Ishikawa (cell line): ENCODE data around the gene PEAK3.
A peak's percentile ranks its signal among the peaks of the same experiment; 100 is the strongest.

ENCODE experiments used
- CEBPB ChIP-seq: IDR thresholded peaks from 2 replicates; pipeline ENCODE4 v1.6.1; 2012
- CREB1 ChIP-seq: IDR thresholded peaks from 2 replicates; pipeline ENCODE4 v1.6.1; 2012; ENCODE audit warnings: low read depth
- EGR1 ChIP-seq: IDR thresholded peaks from 2 replicates; pipeline ENCODE4 v1.6.1; 2012
- EP300 ChIP-seq: IDR thresholded peaks from 2 replicates; pipeline ENCODE4 v1.6.1; 2012; ENCODE audit warnings: borderline replicate concordance
- FOXM1 ChIP-seq: IDR thresholded peaks from 2 replicates; pipeline ENCODE4 v1.6.1; 2012; ENCODE audit warnings: low read depth, borderline replicate concordance
- NFIC ChIP-seq: IDR thresholded peaks from 2 replicates; pipeline ENCODE4 v1.6.1; 2012
- RAD21 ChIP-seq: IDR thresholded peaks from 2 replicates; pipeline ENCODE4 v1.6.1; 2012; ENCODE audit warnings: low read depth
- TAF1 ChIP-seq: IDR thresholded peaks from 2 replicates; pipeline ENCODE4 v1.6.1; 2012; ENCODE audit warnings: low read depth, mild to moderate bottlenecking
- TCF12 ChIP-seq: IDR thresholded peaks from 2 replicates; pipeline ENCODE4 v1.6.1; 2012; ENCODE audit warnings: low read depth
- TEAD4 ChIP-seq: IDR thresholded peaks from 2 replicates; pipeline ENCODE4 v1.6.1; 2012
- YY1 ChIP-seq: IDR thresholded peaks from 2 replicates; pipeline ENCODE4 v1.6.1; 2012; ENCODE audit warnings: low read depth
- ZBTB7A ChIP-seq: IDR thresholded peaks from 2 replicates; pipeline ENCODE4 v1.6.1; 2012; ENCODE audit warnings: low read depth
- TF ChIP-seq, protein P1 (sequence below): IDR thresholded peaks from 2 replicates; pipeline ENCODE4 v1.6.1; 2012
- TF ChIP-seq, protein P2 (sequence below): IDR thresholded peaks from 2 replicates; pipeline ENCODE4 v1.6.1; 2012; ENCODE audit warnings: low read depth, mild to moderate bottlenecking
- TF ChIP-seq, protein P3 (sequence below): IDR thresholded peaks from 2 replicates; pipeline ENCODE4 v1.6.1; 2012

Gene PEAK3

DNA sequence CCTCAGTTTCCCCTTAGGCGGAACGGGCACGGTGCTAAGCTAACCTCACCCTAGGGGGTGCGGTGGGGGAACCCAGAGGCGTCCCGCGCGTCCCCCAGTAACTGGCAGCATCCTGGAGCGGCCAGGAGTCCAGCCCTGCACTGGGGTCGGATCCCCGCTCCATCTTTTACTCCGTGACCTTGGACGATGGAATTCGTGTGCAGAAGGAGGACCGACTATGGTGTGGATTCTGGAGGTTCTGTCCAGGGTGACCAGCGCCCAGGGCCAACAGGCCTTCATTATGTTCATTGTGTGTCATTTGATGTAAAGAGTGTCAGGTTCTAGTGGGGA is 47.1 kb upstream of the PEAK3 start:
- no peak for TF ChIP-seq ZBTB7A
- TF ChIP-seq RAD21: no peak
- TF ChIP-seq NFIC: no peak
- TF ChIP-seq TCF12: no peak

DNA sequence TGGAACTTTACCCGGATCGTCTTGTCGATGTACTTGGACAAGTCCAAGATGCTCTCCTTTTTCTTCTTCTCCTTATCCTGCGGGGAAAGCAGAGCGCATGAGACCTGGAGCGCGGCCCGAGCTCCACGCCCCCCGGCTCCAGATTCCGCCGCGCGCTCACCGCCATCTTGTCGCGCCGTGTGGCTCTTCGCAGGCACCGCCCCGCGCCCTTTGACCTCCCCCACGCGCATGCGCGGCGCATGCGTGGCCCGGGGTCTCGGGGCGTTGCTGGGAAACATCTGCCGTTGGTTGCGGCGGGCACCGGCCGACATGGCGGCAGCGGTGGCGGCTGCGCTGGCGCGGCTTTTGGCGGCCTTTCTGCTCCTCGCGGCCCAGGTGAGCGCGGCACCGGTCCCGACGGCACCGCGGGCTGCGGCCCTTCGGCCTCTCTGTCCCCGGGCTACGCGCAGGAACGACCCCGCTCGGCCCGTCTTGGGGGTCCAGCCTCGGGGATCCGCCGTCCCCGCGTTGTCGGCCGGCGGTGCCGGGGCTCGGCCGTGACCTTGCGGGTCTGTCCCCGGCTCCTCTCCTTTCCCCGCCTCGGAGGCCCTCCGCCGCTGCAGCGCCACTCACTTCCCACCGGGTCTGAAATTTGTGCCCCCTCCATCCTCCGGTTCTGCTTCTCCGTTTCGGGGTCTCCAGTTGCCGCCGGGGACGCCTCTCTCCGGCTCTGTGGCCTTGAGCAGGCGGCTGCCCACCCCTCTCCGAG is 46.6 kb upstream of the PEAK3 start, which contains the start of the genes LSM7 and SPPL2B:
TSS of gene LSM7 (minus strand) at position 186 of the 748 bp plus-strand sequence. CDS start at position 166, 20 bp downstream.
TSS of gene SPPL2B (plus strand) at position 284 of the 748 bp plus-strand sequence. CDS start at position 310, 26 bp downstream.
- TF ChIP-seq TCF12 (peak; percentile 16; the same call in 1 of the 2 replicates), TEAD4 (peak; percentile 46), TAF1 (peak; percentile 94), RAD21 (no peak), EGR1 (peak; percentile 10; the same call in 1 of the 2 replicates), ZBTB7A (peak; percentile 16; the same call in 1 of the 2 replicates), CREB1 (no peak), CEBPB (no peak), YY1 (peak; percentile 98)
- TF ChIP-seq, protein P1, sequence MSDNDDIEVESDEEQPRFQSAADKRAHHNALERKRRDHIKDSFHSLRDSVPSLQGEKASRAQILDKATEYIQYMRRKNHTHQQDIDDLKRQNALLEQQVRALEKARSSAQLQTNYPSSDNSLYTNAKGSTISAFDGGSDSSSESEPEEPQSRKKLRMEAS: peak; percentile 92
- TF ChIP-seq, protein P2, sequence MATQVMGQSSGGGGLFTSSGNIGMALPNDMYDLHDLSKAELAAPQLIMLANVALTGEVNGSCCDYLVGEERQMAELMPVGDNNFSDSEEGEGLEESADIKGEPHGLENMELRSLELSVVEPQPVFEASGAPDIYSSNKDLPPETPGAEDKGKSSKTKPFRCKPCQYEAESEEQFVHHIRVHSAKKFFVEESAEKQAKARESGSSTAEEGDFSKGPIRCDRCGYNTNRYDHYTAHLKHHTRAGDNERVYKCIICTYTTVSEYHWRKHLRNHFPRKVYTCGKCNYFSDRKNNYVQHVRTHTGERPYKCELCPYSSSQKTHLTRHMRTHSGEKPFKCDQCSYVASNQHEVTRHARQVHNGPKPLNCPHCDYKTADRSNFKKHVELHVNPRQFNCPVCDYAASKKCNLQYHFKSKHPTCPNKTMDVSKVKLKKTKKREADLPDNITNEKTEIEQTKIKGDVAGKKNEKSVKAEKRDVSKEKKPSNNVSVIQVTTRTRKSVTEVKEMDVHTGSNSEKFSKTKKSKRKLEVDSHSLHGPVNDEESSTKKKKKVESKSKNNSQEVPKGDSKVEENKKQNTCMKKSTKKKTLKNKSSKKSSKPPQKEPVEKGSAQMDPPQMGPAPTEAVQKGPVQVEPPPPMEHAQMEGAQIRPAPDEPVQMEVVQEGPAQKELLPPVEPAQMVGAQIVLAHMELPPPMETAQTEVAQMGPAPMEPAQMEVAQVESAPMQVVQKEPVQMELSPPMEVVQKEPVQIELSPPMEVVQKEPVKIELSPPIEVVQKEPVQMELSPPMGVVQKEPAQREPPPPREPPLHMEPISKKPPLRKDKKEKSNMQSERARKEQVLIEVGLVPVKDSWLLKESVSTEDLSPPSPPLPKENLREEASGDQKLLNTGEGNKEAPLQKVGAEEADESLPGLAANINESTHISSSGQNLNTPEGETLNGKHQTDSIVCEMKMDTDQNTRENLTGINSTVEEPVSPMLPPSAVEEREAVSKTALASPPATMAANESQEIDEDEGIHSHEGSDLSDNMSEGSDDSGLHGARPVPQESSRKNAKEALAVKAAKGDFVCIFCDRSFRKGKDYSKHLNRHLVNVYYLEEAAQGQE: no peak

DNA sequence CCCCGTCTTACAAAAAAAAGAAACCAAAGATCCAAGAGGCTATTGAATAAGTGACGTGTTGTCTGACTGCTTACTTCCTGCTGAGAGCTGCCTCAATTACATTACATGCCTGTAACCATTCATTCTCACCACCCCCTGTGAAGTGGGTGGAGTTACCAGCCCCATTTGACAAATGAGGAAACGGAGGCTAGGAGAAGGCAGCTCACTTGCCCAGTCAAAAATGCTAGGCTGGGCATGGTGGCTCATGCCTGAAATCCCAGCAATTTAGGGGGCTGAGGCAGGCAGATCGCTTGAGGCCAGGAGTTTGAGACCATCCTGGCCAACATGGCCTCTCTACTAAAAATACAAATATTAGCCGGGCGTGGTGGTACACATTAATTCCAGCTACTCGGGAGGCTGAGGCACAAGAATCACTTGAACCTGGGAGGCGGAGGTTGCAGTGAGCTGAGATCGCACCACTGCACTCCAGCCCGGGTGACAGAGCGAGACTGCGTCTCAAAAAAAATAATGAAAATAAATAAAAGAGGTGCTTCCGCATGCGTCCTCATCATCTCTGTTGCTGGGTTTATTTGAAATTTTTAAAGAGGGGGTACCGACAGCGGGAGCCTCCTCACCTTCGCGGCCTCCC is 45.9 kb upstream of the PEAK3 start:
- TF ChIP-seq TEAD4 (0 out of 2 replicates have a peak, but pooled peaks have one; percentile 4), EP300 (no peak), ZBTB7A (0 out of 2 replicates have a peak, but pooled peaks have one; percentile 17), YY1 (peak; percentile 64)
- TF ChIP-seq, protein P1: no peak

DNA sequence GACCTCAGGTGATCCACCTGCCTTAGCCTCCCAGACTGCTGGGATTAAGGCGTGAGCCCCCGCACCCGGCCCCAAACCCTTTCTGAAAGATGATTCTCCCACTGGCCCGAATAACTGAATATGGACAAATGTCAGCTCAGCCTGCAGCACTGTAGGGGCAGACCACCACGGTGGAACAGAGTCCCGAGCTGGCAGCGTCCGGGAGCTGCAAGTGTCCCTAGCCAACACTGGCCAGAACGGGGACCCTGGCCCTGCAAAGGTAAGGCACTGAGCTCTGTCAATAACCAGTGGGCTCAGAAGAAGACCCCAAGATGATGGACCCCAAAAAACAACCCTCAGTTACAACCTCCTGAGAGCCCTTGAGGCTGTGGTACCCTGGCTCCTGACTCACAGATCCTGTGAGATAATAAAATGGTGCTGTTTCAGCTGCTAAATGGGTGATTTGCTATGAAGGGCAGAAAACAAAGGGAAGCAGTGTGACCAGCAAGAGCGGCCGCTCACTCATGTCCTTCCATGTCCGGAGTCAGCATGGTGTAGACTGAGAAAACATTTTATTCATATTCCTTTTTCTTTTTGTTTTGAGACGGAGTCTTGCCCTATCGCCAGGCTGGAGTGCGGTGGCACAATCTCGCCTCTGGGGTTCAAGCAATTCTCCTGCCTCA is 44.9 kb upstream of the PEAK3 start:
- TF ChIP-seq YY1 (no peak), EP300 (no peak), TEAD4 (no peak), EGR1 (no peak), CEBPB (no peak), ZBTB7A (no peak), TAF1 (no peak), FOXM1 (no peak), RAD21 (no peak), NFIC (no peak), TCF12 (no peak), CREB1 (no peak)
- TF ChIP-seq, protein P2: no peak
- TF ChIP-seq, protein P1: no peak
- TF ChIP-seq, protein P3, sequence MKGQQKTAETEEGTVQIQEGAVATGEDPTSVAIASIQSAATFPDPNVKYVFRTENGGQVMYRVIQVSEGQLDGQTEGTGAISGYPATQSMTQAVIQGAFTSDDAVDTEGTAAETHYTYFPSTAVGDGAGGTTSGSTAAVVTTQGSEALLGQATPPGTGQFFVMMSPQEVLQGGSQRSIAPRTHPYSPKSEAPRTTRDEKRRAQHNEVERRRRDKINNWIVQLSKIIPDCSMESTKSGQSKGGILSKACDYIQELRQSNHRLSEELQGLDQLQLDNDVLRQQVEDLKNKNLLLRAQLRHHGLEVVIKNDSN: no peak

DNA sequence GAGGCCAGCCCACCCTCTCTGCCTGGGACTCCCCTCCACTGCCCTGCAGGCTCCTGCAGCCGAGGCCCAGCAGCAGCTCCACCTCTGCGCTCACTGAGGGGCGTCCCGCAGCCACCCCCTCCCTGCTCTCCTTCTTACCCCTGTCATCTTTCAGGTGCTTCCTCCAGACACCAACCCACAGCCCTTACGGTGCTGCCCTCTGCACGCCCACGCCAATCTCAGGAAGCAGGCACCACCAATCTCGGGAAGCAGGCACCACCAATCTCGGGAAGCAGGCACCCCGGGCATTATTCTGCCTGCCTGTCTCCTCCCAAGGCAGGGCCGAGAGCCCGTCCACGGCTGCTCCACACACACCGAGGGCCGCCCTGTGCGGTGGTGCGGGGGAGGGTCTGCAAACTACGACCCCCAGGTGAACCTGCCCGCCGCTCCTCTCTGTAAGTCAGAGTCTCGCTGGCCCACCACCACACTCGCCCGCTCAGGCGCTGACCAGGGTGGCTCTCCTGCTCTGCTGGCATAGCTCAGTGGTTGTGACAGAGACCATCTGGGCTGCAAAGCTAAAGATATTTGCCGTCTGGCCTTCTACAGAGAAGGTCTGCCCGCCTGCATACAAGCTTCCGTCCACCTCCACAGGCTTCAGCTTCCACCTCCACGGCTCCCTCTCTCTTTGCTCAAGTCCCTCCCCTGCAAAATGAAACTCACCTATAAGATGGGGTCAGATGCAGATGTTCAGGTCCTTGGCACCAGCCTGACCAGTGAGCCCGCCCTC is 43.5 kb upstream of the PEAK3 start:
- no peak for TF ChIP-seq ZBTB7A
- TF ChIP-seq CREB1: no peak
- TF ChIP-seq NFIC: no peak
- TF ChIP-seq, protein P2: no peak
- no peak for TF ChIP-seq FOXM1
- TF ChIP-seq YY1: no peak
- TF ChIP-seq, protein P3: no peak
- no peak for TF ChIP-seq CEBPB
- no peak for TF ChIP-seq TCF12
